Left renal cortex interstitium (tissue), 4 donors: ENCODE data around the gene MINK1. TPM values are rescaled to one million over a fixed set of nuclear protein-coding genes. Genes with fewer than 3 reads are reported as not detected.
A peak's percentile ranks its signal among the peaks of the same experiment; 100 is the strongest.

Experiments used
- DNase-seq, 4 donors: peaks; one replicate each; pipeline ENCODE4 v3.0.0-alpha.2; 2013; ENCODE audit warnings: low read depth in 4 of 4, low spot score in 2 of 4, missing footprints in 1 of 4
- polyA plus RNA-seq, 4 donors: library from polyadenylated mRNA; unstranded; fragments of 120-200 nt; gene quantifications; one replicate each; pipeline ENCODE4 v1.2.1, GENCODE V29; 2013; ENCODE audit not compliant: insufficient read length in 4 of 4

The MINK1 gene
- polyA plus RNA-seq, result 10 to 100 TPM; 43.0 to 71.4 (median 57.4) TPM

DNA sequence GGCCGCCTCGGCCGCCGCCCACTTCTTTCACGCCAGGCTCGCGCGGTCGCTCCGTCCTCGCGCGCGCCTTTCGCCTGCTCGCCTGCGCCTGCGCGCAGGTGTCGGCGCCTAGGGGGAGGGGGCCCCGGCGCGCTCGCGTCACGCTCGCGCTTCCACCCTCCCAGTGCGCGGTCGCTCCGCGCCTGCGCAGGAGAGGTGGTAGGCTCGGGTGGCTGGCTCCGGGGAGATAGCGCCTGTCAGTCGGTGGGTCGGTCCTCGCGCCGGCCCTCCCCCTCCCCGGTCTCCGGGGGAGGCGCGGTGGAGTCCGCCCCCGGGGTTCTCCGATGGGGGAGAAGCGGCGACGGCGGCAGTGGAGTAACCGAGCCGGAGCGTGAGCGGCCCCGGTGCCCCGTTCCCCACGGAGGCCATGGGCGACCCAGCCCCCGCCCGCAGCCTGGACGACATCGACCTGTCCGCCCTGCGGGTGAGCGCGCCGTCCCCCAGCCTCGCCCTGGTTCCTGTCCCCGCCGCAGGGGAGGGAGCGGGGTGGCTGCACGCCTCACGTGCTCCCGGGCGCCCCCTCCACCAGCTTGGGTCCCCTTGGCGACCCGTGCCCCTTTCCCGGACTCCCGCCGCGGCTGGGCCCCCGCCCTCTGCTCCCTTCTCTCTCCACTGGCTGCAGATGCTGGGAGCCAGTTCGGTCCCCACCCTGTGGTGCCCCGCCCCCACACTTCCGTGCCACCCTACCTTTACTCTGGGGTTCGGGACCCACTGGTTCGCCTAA lies at the start of gene MINK1:
Gene MINK1, plus strand, starts transcription at position 163 of the 763 bp plus-strand sequence. Its CDS starts 244 bp downstream, at position 407.
- peak; percentile 77 to 94 (median 90) for DNase-seq

DNA sequence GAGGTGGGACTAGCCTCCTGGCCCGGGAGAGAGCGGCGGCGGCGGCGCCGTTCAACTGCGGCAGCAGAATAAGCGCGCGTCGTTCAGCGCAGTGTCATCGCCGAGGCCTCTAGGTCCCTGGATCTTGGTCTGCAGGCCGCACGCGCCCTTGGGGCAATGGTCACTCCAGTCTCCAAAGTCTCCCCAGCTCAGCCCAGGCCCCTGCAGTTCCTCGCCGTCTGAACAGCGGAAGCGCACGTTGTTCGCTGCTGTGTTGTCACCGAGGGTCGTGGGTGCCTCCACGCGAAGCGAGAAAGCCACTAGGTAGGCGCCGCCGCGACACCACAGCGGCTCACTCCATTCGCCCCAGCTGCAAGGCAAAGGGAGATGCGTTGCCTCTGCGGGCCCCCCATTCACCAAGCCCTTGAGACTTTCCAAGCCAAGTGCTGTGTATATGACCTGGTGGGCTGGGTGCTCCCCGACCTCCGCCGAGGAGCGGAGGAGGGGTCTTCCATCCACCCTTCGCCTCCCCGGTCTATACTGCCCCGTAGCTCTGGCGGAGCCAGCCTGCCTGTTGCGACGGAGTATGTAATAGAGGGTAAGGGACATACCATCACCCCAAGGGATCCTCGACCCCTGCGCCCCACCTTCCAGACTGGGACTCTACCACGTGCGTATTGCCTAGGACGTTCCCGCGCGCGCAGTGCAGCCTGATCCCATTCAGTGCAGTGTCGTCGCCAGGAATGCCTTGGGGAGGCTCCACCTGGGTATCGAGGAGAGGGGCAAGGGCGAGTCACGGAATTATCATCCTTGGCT lies 47.6 kb upstream of the MINK1 start:
- DNase-seq, result no peak

- no peak for DNase-seq
These were observed 47.0 kb upstream of the MINK1 start, which contains the start of gene VMO1 for GRCh38 chr17:4786106-4786511. VMO1 (minus strand) TSS chr17:4786364; CDS start chr17:4786352, 12 bp downstream.

GRCh38 chr17:4786516-4786915 lies 46.6 kb upstream of the MINK1 start:
- DNase-seq, result no peak

- no peak for DNase-seq
These were observed 44.9 kb upstream of the MINK1 start for GRCh38 chr17:4788159-4788806.

DNA sequence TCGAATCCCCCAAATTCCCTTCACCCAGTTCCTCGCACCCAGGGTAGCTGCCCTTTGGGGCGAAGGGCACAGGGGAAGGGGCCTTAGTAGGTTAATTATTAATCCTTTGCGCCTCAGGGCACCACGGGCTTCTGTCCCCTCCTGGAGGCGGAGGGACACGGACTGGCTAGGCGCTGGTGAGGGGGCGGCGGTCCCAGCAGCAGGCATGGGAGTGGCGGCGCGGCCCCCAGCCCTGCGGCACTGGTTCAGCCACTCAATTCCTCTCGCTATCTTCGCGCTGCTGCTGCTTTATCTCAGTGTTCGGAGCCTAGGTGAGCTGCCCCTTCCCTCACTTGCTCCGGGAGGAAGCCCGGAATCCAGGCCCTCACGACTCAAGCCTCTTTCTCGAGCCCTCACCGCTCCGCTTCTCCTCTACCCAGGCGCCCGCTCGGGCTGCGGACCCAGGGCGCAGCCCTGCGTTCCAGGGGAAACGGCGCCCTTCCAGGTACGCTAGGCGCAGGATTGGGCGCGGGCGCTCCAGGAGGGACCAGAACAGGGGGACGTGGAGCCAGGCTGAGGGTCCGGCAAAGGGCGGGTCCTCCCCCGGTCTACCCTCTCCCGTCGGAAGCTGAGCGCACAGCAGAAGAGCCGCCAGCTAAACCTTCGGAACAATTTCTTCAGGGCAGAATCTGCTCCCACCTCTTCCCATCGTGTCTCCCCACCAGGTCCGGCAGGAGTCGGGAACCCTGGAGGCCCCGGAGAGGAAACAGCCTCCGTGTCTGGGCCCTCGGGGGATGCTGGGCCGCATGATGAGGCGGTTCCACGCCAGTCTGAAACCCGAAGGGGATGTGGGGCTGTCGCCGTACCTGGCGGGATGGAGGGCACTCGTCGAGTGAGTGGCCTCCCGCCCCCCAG lies 44.1 kb upstream of the MINK1 start, which contains the start of gene GLTPD2:
Gene GLTPD2, plus strand, starts transcription at position 158 of the 894 bp plus-strand sequence. Its CDS starts 48 bp downstream, at position 206.
- no peak for DNase-seq

GRCh38 chr17:4789701-4789950 lies 43.5 kb upstream of the MINK1 start:
- no peak for DNase-seq

DNA sequence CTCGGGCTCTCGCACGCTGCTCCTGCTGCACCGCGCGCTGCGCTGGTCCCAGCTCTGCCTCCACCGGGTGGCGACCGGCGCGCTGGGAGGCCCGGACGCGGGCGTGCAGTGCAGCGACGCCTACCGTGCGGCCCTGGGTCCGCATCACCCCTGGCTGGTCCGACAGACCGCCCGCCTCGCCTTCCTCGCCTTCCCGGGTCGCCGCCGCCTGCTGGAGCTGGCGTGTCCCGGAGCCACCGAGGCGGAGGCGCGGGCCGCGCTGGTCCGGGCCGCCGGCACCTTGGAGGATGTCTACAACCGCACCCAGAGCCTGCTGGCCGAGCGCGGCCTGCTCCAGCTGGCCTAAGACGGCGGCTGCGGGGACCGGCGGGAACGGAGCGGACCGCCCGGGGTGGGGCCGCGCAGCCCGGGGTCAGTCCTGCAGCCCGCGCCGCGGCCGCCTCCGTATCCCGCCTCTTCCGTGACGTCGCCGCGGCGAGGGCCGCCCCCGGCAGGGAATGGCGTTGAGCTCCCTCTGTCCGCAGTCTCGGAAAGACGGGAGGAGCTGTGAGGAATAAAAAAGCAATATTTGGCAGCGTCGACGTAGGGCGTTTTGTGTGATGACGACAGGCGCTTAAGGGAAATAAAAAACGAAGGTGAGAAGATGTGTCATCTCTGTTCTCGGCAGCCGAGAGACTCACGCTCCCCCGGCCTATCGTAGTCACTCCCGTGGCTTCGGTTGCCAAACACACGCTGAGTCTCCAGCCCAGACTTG lies 43.0 kb upstream of the MINK1 start:
- peak in 1 of 4 donors; percentile 79 for DNase-seq

DNA sequence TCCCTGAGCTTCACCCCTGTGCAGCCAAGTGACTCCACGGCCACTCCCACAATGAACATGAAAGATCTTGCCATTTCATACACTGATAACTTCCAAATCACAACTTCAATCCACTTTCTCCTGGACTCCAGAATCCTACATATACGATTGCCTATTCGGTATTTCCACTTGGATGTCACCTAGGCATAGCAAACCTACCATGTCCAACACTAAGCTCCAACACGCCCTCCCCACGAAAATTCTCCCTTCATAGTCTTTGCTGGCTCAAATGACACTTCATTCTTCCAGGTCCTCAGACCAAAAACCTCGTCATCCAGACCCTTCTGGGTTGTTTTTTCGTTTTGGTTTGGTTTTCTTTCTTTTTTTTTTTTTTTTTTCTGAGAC lies 42.4 kb upstream of the MINK1 start:
- no peak for DNase-seq

DNA sequence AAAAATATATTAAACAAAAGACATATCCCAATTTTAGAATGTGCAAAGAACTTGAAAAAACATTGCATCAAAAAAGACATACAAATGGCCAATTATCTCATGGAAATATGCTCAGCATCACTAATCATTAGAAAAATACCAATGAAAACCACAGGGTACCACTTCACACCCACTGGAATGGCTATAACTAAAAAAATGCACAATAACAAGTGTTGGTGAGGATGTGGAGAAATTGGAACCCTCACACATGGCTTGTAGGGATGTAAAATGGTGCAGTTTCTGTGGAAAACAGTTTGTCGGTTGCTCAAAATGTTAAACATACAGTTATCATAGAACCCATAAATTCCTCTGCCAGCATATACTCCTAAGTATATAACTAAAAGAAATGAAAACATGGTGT lies 38.0 kb upstream of the MINK1 start:
- no peak for DNase-seq

GRCh38 chr17:4796552-4796920 lies 36.6 kb upstream of the MINK1 start:
- DNase-seq, result no peak

DNA sequence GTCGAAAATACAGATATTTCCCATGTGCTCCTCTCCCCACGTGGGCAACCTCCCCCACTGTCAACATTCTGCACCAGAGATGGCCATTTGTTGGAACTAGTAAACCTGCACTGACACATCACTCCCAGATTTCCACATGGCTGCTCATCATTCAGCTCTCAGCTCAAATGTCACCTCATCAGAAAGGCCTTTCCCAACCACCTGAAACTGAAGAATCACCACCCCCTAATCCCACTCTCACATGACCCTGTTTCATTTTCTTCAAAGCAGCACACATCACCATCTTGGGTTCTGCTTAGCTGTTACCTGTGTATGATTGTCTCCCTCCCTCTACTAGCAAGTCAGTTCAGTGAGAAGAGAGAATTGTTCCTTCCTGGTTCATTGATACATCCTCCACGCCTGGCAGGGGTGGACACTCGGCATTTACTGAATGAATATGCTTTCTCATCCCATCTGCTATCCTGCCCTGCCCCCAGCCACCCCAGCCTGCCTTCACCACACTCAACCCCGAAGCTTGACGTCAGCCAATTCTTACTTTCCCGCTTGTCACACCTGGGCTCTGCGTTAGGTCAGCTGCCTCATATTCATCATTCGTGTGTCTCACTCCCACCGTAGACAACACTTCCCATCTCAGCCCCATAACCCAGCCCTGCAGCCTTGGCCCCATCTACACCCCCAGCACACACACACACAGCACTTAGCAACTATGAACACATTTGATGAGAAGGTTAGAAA lies 32.5 kb upstream of the MINK1 start:
- DNase-seq, result no peak

- no peak for DNase-seq
These were observed 30.9 kb upstream of the MINK1 start, which contains the start of gene C17orf114 for GRCh38 chr17:4802228-4802627. C17orf114 (minus strand) TSS chr17:4802328.

DNA sequence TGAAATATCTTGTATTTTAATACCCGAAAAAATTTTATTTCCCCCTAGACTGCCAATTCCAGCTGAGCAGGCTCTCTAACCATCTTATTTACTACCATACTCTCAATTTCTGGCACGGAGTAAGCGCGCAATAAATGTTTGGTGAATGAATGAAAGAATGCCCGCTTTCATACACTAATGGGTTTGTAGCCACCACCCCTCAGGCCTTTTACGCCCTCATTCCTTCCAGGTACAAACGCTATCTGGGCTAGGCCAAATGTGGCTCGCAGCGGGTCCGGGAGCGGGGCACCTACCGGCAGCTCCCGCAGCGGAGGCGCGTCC lies 26.7 kb upstream of the MINK1 start:
- DNase-seq, result no peak

DNA sequence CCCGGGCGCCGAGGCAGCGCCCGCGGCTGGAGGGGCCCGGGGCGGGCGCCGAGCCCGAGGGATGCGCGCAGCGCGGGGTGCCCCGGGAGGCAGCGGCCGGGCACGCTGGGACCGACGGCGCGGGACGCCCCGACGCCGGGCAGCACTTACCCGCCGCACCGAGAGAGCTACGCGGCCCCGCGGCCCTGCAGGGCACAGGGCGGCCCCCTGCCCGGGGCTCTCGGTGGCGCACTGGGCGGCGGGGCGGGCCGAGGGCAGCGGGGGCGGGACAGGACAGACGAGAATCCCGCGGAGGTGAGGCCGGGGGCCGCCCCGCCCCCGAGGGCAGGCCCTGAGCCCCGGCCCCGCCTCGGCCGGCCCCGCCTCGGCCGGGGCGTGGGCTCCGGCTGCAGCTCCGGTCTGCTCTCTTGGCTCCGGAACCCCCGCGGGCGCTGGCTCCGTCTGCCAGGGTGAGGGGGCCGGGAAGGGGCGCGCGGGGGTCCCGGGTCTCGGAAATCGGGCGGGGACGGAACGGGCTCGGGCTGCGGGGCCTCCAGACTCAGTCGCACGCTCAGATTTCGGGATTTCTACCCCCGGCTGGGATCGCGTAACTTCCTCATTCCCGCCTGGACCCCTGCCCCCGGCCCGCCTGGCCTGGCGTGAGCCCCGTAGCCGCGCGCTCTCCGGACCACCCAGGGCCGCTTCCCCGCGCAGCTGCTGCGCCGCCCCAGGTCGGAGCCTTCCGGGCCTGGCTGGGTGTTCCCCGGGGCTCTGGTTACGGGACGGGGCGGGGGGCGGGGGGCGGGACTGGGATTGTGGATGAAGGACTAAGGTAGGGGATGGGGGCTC lies 26.1 kb upstream of the MINK1 start, which contains the start of gene PLD2:
Gene PLD2, plus strand, starts transcription at position 376 of the 828 bp plus-strand sequence. CDS start 621 bp downstream, outside the sequence.
- no peak for DNase-seq

- no peak for DNase-seq
These were observed 25.3 kb upstream of the MINK1 start for GRCh38 chr17:4807605-4808377.

GRCh38 chr17:4808378-4808767 lies 24.8 kb upstream of the MINK1 start:
- no peak for DNase-seq
